ENCODE results near the gene BACH1.

- TF ChIP-seq CHD4 (IDR thresholded peaks at IDR 0.05) (no peak), CREM (IDR thresholded peaks at IDR 0.05; ENCODE audit: low read depth) (no peak), EZH2 (IDR thresholded peaks at IDR 0.05; ENCODE audit: borderline replicate concordance, control insufficient read depth, low read depth, low read length) (no peak), PKNOX1 (IDR thresholded peaks at IDR 0.05) (no peak), BHLHE40 (IDR thresholded peaks at IDR 0.05; ENCODE audit: borderline replicate concordance in 1 of 2, low read depth in 2 of 2, low read length in 1 of 2) (no peak), POLR2A (IDR thresholded peaks at IDR 0.05; ENCODE audit: low read depth, low read length) (no peak), RBBP5 (conservative IDR thresholded peaks at IDR 0.05) (no peak), CTCF (IDR thresholded peaks at IDR 0.05 in 2 of 3, conservative IDR thresholded peaks at IDR 0.05 in 1 of 3; ENCODE audit: control insufficient read depth in 2 of 3, extremely low read depth in 1 of 3, insufficient read depth in 1 of 3, low read depth in 3 of 3, low read length in 3 of 3) (no peak), ZNF384 (IDR thresholded peaks at IDR 0.05; ENCODE audit: borderline replicate concordance, low read depth, low read length) (no peak), GABPA (IDR thresholded peaks at IDR 0.05; ENCODE audit: low read depth) (no peak), USF2 (IDR thresholded peaks at IDR 0.05; ENCODE audit: borderline replicate concordance, low read depth, low read length) (no peak), HCFC1 (IDR thresholded peaks at IDR 0.05; ENCODE audit: low read length) (no peak), BCL3 (IDR thresholded peaks at IDR 0.05; ENCODE audit: borderline replicate concordance, insufficient read depth, low read depth, low read length, poor library complexity, severe bottlenecking) (no peak)
Observed at GRCh38 chr21:29394051-29394450, 95.3 kb downstream of the BACH1 start.

Data from GM12878 (cell line).